Measurements from ENCODE around the gene FAM217A. TPM values are rescaled to one million over a fixed set of nuclear protein-coding genes. Genes with fewer than 3 reads are reported as not detected.

Gene FAM217A
- total RNA-seq, 1 experiment from 2014 or later = not detected

GRCh38 chr6:4125500-4125899, 46.6 kb upstream of the FAM217A start (continued):
- no peak for TF ChIP-seq ATF3 (IDR thresholded peaks at IDR 0.05)
- TF ChIP-seq EZH2phosphoT487 (IDR thresholded peaks at IDR 0.05; ENCODE audit: borderline replicate concordance) = no peak
- no peak for TF ChIP-seq ZFX (IDR thresholded peaks at IDR 0.05)
- TF ChIP-seq ZNF274 (IDR thresholded peaks at IDR 0.05; ENCODE audit: low read depth, low read length) = no peak
- TF ChIP-seq POLR2AphosphoS5 (IDR thresholded peaks at IDR 0.05; ENCODE audit: low read depth, low read length) = no peak
- no peak for TF ChIP-seq YY1 (IDR thresholded peaks at IDR 0.05; ENCODE audit: extremely low read depth, insufficient replicate concordance, low read depth, low read length)
- TF ChIP-seq EGR1 (IDR thresholded peaks at IDR 0.05; ENCODE audit: low read depth) = no peak
- TF ChIP-seq SIN3A (IDR thresholded peaks at IDR 0.05; ENCODE audit: low read depth) = no peak

DNA sequence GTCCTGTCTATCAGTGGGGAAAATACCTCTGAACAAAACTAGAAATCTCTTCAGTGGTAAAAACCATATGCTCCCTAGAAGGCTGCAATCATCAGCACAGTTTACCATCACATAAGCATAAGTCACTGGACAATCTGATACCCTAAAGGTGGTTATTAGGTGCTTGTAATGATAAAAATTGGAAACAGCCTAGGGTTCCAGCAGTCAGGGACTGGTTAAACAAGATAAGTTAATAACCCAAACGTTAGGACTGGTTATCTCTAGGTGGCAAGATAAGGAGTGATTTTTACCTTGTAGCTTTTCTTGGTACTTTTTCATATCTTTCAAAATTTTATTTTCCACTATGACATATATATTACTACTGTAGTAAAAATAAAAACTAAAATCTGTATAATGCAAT, 45.4 kb upstream of the FAM217A start:
- POLR2A ChIA-PET = no interaction called here
- peaks cover 3 to 9% of the 10 kb centered on the region in 2 experiments for H3K36me3 ChIP-seq (ENCODE audit: control insufficient read depth in 1 of 2, insufficient read depth in 2 of 2, low read length in 2 of 2)
- no TSS peak for BruUV-seq (replicated peaks)

More for the DNA sequence above, 45.4 kb upstream of the FAM217A start:
- Histone ChIP-seq H3K9me2 (ENCODE audit: insufficient read depth) (no peaks in the 10 kb centered on the region), H3K9ac (ENCODE audit: low read length) (no peak overlapping the region), H3K27me3 (ENCODE audit: insufficient read depth, low read length) (no peaks in the 10 kb centered on the region), H3K9me3 (ENCODE audit: control insufficient read depth in 1 of 2, insufficient read depth in 1 of 2, low read depth in 1 of 2, low read length in 2 of 2) (no peaks in the 10 kb centered on the region), H3K27ac (ENCODE audit: low read depth, low read length) (no peak overlapping the region), H3K4me2 (ENCODE audit: low read length) (no peak overlapping the region), H4K20me1 (ENCODE audit: insufficient read depth) (no peaks in the 10 kb centered on the region), H3K4me3 (replicated peaks in 1 of 2; ENCODE audit: low read depth in 1 of 2, low read length in 2 of 2) (no peak overlapping the region), H3K4me1 (ENCODE audit: control insufficient read depth in 1 of 2, insufficient read depth in 2 of 2, low read length in 2 of 2) (peaks cover 15 to 22% of the 10 kb centered on the region in 2 experiments), H2AFZ (ENCODE audit: low read depth, low read length, poor library complexity, severe bottlenecking) (no peak overlapping the region), H3K79me2 (ENCODE audit: insufficient read depth, low read length) (no peaks in the 10 kb centered on the region)
- ATAC-seq (no peak), DNase-seq (ENCODE audit: low read depth, low spot score) (no peak)
- intact Hi-C loops (cut with micrococcal nuclease) = no loop called here
- ChIA-PET CTCF (no interaction called here), RAD21 (ENCODE audit: low non-redundant PET in 1 of 2, low total read pairs in 2 of 2, uncharacterized antibody in 2 of 2, unreplicated experiment in 2 of 2) (no interaction called here)
- TF ChIP-seq FOSL1 (IDR thresholded peaks at IDR 0.05; ENCODE audit: low read depth) (no peak), CBX3 (IDR thresholded peaks at IDR 0.05; ENCODE audit: low read depth) (no peak), ZFX (IDR thresholded peaks at IDR 0.05) (no peak), CEBPB (IDR thresholded peaks at IDR 0.05; ENCODE audit: low read depth) (no peak), ELF1 (IDR thresholded peaks at IDR 0.05; ENCODE audit: borderline replicate concordance, low read depth) (no peak), SRF (IDR thresholded peaks at IDR 0.05; ENCODE audit: low read depth) (no peak), RAD21 (IDR thresholded peaks at IDR 0.05; ENCODE audit: low read depth) (no peak), EGR1 (IDR thresholded peaks at IDR 0.05; ENCODE audit: low read depth) (no peak), CTCF (IDR thresholded peaks at IDR 0.05 in 2 of 3, conservative IDR thresholded peaks at IDR 0.05 in 1 of 3; ENCODE audit: borderline replicate concordance in 1 of 3, insufficient read depth in 1 of 3, low read depth in 2 of 3, low read length in 2 of 3) (no peak), EZH2 (IDR thresholded peaks at IDR 0.05) (no peak), POLR2AphosphoS5 (IDR thresholded peaks at IDR 0.05; ENCODE audit: low read depth, low read length) (no peak), TCF7L2 (IDR thresholded peaks at IDR 0.05; ENCODE audit: borderline replicate concordance, extremely low read depth, insufficient read depth, insufficient read length) (no peak), YY1 (IDR thresholded peaks at IDR 0.05; ENCODE audit: extremely low read depth, insufficient replicate concordance, low read depth, low read length) (no peak), JUND (IDR thresholded peaks at IDR 0.05) (no peak), SP1 (IDR thresholded peaks at IDR 0.05; ENCODE audit: low read depth) (no peak), POLR2A (IDR thresholded peaks at IDR 0.05; ENCODE audit: borderline replicate concordance, extremely low read depth, insufficient read depth, insufficient read length) (no peak)
- TF ChIP-seq, protein P1, sequence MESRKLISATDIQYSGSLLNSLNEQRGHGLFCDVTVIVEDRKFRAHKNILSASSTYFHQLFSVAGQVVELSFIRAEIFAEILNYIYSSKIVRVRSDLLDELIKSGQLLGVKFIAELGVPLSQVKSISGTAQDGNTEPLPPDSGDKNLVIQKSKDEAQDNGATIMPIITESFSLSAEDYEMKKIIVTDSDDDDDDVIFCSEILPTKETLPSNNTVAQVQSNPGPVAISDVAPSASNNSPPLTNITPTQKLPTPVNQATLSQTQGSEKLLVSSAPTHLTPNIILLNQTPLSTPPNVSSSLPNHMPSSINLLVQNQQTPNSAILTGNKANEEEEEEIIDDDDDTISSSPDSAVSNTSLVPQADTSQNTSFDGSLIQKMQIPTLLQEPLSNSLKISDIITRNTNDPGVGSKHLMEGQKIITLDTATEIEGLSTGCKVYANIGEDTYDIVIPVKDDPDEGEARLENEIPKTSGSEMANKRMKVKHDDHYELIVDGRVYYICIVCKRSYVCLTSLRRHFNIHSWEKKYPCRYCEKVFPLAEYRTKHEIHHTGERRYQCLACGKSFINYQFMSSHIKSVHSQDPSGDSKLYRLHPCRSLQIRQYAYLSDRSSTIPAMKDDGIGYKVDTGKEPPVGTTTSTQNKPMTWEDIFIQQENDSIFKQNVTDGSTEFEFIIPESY (IDR thresholded peaks at IDR 0.05; ENCODE audit: extremely low read depth, insufficient replicate concordance, low read length) = no peak
